8988T (cell line): ENCODE measurements around the gene SRCIN1.

Experiments used
- DNase-seq: peaks from one replicate; pipeline ENCODE4 v3.0.0; 2011

SRCIN1 gene

DNA sequence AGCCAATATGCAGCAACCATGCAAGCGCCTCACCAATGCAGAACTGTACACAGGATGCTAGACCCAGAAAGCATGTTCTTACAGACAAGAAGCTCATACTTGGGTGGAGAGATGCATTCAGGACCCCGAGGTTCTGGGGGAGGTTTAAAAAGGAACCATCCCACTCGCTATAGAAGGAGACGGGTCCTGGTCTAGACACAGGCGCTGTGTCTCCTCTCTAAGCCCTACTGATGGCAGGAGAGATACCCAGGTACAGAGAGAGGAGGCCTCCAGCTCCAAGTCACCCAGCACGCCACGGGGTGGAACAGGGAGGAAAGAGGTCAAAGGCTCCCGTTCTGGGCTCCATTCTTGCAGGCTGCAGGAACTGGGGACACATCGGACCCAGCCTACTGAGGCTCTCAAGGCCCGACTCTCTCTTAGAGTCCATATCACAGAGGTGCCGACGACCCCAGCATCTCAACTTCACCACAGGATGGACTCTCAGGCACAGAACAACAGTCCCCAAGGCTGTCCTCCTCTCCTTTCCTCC, 28.0 kb downstream of the SRCIN1 start:
- DNase-seq = no peak

DNA sequence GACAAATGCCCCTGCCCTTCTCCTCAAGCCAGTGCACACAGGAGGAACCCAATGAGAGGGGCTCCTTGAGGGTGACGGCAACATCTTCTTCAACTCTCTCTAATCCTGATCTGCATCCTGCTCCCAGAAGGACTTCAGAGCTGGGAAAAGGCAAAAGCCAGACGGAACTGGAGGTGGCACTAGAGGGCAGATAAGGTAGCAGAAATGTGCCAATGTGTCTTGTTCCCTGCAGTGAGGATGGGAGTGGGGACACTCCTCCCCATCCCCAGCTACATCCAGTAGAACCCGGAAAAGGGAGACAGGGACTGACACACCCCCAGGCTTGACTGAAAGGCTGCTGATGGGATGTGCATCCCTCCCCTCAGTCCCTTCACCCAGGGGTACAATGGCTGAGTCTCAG, 28.5 kb downstream of the SRCIN1 start:
- no peak for DNase-seq

DNA sequence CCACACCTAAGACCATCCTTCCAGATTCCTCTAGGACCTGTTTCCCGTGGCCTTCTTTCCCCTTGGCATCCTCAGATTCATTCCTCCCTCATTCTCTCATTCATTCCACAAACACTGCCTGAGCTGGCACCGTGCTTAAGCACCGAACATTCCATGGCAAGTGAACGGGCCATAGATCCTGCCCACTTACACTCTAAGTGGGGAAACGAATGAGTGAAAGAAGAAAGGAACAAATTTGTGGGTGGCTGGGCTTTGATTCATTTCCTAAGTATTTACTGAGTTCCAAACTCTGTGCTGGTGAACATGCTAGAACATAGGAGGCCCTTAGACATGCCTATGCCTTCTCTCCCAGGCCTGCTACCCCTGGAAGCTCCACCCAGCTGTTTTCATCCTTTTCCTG, 30.0 kb downstream of the SRCIN1 start:
- no peak for DNase-seq

DNA sequence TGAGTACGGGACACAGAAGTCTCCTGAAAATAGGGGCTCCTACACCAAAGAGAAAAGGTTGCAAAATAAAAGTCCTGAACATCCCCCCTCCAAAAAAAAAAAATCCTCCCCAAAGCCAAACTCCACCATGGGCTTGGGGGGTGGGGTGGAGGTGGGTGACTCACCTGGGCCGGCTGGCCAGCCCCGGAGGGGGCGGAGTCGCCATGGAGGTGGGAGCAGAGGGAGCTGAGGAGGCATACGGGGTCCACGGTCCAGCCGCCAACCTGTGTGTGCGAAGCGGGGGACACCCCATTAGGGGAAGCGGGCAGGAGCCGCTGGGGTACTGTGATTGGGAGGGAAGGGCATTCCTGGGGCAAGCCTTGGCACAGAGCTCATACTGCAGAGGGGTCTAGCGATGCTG, 31.0 kb downstream of the SRCIN1 start:
- DNase-seq = no peak

DNA sequence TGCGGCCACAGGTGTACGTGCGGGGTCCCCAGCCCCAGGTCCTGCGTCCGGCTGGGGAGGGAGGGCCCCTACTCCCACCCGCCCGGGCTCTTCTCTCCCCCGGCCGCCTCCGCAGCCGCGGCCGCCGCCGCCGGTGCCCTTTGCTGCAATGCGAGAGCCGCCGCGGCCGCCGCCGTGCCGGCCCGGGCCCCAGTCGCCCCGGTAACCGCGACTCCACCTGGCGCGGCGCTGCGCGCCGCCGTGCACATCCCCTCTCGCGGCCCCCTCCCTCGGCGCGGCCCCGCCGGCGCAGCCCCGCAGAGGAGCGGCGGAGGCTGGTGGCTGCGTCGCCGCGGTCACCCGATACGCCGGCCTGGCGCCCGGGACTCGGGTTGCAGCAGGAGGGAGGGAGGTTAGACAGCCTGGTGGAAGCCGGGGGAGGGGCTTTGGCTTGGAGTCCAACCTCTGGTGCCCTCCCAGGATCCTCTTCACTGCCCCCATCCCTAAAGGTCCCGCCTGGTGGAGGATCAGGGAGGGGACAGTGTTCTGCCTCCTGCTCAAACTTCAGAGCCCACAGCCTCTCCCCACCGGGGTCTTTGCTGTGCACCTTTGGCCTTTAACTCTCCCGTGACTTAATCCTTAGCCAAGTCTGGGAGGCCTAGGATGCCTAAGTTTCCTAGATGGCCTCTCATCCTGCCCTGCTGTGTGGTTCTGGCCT, 32.9 kb downstream of the SRCIN1 start:
- peak; percentile 82 for DNase-seq

DNA sequence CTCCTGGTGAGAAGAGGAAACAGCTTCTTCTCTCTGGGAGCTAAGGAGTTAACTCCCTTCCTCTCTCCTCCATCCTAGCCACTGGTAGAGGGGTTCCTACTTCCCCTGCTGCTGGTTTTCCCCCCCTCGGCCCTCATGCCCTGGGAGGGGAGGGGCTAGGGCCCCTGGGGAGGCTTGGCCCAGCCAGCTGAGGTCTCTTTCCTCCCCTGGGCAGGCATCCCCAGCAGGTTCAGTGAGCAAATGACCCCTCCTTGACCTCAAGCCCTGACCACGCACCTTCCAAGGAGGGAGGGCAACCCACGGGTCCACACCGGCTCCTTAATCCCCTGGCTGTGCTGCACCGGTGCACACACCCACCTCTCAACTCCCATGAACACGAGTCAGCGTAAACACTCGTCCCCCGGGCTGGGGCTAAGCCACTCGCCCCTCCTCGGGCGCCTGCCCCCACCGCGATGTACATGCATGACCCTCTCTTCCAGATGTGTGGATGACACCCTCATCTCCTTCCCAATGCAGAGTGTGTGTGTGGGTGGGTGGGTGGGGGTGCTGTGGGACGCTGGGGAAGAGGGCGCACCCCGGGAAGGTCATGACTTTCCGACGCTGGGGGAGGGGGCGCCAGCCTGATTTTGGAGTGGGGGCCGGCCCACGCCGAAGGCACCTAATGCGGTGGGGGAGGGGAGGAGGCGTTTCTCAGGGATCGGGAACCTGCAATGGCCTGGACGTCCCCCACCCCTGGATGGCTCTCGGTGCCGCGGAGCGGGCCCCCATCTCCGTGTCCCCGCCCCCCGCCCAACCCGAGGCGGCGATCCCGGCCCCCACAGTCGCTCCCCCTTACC, 33.7 kb downstream of the SRCIN1 start:
- no peak for DNase-seq

DNA sequence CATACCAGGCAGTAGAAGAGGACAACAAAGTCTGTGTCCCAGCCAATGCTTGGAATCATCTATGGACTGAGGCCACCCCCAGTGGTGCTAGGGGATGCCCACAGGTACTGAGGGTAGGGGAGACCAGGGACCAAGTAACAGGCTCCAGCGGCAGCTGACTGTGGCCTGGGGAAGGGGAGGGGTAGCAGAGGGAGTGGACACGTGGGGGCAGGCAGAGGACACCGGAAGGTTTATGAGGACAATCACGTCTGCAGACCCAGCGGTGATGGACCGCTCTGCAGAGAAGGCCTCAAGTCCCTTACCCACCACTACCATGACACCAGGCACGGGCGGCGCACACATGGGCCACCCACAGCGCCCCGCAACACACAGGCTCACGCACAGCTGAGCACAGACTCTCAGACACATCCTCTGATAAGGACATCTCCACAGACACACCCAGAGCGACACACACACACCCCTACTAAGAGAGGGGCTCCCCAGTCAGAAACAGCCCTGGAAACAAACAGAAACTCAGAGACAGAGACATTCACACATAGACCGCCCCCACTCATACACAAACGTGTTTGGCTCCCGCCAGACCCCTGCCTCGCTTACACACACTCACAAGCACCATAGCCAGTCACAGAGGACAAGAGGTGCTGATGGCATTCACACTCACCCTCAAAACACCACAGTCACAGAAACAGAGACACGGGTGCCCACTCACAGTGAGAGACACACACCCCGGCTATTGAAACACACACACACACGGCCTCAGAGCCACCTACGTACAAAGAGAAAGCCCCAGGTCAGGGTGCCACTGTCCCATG, 35.8 kb downstream of the SRCIN1 start:
- no peak for DNase-seq

DNA sequence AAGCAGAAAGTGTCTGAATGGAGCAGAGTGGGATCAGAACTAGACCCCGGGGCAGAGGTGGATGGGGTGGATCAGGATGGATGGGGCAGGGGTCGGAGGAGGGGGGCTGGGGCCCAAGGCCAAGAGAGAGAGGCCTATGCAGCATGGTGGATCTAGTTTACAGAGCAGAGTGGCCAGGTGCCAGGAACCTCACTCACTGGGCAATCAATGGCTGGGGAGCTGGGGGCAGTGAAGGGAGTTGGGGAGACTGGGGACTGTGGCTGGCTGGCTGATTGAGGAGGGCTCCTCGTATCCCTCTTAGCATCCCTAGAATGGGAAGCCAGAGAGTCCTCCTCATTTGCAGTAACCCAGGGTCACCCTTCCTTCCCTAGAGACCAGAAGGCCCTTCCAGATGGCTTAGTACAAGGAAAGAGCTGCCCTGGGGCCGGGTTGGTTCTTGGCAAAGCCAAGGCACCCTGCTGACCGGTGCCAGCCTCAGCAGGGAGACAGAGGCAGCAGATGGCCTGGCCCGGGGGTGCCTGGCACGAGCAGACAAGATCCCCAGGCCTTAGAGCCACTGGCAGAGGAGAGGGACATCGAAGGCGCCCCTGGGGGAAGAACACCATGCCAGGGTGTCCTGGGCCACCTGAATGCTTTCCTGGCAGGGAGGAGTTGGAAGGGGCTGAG, 36.8 kb downstream of the SRCIN1 start:
- no peak for DNase-seq

DNA sequence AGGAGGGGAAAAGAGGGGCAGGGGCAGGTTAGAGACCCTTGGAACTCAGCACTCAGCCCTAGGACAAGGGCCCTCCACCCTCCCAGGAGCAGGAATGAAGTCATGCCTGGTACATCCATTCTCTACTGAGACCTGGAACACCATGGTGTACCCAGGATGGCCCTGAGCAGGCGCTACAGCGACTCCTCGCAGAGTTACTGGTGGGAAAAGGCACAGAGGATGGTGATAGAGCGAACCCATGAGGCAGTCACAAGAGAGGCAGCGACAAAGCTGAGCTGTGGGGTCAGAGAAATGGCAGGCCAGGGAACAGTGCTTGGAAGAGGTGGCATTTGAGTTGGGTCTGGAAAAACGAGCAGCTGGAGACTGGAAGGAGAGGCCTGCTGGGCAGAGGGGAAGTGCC, 37.5 kb downstream of the SRCIN1 start:
- DNase-seq = no peak

DNA sequence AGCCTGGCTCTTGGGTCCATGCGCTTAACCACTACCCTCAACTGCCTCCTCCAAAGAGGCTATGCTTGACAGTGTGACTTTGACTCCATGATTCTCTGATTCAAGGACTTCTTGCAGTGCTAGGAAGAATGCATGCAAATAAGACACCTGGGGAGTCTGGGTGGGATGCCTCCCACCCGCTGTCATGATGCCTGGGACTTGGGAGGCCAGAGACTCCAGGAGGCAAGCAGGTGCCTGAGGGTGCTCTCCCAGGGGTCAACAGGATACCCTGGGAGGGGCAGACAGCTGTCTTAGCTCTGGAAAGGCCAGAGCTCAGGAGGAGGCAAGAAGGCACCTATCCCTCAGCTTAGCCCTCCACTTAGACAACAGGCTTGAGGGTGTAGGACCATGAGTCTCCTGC, 38.4 kb downstream of the SRCIN1 start:
- no peak for DNase-seq

DNA sequence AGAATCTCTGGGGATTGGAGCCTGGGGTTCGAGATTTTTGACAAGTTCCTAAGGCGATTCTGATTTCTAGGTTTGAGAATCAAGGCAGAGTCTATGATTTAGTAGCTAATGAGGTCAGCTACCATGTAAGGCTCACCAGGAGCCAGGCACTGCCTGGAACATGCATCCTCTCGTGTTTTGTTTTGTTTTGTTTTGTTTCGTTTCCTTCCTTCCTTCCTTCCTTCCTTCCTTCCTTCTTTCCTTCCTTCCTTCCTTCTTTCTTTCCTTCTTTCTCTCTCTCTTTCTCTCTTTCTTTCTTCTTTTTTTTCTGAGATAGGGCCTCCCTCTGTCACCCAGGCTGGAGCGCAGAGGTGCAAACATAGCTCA, 39.1 kb downstream of the SRCIN1 start:
- no peak for DNase-seq

DNA sequence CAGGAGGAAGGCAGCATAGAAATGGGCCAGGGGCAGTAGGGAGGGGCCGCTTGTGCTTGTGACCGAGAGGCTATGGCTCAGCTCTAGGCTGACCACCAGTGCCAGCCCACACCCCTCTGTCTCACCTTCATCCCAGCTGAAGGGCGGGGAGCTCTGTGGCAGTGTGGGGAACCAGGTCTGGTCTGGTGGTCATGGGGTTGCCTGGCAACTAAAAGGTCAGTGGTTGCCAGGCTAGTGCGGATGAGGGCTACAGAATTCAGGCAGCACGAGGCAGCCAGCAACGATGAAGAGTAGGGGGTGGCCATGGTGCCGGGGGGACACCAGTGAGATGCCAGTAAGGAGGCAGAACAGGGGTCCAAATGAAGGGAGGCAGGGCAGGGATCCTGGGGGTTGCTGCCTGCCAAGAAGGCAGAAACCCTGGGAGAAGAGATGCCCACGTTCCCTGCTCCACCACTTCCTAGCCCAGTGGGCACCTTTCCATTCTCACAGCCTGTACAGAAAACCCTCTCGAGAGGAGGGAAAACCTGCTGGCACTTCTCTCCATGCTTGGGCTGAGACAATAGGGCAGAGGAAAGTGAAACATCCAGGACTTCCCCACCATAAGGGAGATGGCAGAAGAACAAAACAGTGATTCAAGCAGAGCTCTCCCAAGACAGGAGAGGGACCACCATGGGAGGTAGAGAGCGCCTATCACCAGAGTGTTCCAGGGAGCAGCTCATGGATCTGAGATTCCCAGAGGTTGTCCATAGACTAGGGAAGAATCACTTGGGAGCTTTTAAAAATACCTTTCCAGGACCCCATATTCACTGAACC, 39.7 kb downstream of the SRCIN1 start:
- no peak for DNase-seq

DNA sequence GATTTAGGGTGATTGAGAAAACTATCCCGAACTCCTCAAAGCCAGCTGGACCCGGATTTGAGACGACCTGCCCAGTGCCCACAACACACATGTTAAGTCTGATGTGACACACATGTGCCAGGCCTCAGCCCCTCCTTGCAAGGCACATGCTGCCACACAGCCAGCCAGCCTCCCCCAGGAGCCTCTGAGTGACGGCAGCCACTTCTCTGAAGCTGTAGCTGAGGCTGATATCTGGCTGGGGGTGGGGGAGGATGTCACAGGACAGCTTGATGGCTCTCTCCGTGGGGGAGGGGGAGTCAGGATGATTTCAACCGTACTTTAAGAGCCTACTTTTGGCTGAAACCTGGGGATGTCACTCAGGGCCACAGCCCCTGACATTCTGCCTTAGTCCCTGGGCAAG, 40.9 kb downstream of the SRCIN1 start:
- DNase-seq = no peak

DNA sequence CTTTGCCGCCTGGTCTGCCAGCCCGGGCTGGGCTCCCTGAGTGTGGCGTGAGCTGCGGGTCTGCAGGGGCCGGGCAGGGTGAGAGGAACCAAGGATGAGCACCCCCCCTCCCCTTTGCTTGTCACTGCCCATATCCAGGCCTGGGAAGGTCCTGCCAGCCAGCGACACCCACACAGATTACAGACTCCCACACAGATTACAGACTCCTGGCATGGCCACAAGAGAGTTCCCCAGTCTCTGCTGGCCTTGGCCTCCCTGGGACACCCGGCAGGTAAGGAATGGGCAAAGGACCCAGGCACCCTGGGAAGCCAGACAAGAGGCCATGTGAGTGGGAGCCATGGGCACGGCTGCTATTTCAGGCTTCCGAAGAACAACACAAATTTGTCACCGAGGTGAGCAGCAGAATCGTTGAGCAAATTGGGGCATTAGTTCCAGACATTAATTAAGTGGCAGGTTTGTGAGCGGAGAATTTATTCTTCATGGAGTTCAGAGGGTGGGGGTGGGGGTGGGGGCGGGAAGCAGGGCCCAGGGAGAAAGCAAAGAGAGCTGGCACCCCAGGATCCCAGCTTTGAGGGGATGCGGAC, 41.4 kb downstream of the SRCIN1 start:
- no peak for DNase-seq

DNA sequence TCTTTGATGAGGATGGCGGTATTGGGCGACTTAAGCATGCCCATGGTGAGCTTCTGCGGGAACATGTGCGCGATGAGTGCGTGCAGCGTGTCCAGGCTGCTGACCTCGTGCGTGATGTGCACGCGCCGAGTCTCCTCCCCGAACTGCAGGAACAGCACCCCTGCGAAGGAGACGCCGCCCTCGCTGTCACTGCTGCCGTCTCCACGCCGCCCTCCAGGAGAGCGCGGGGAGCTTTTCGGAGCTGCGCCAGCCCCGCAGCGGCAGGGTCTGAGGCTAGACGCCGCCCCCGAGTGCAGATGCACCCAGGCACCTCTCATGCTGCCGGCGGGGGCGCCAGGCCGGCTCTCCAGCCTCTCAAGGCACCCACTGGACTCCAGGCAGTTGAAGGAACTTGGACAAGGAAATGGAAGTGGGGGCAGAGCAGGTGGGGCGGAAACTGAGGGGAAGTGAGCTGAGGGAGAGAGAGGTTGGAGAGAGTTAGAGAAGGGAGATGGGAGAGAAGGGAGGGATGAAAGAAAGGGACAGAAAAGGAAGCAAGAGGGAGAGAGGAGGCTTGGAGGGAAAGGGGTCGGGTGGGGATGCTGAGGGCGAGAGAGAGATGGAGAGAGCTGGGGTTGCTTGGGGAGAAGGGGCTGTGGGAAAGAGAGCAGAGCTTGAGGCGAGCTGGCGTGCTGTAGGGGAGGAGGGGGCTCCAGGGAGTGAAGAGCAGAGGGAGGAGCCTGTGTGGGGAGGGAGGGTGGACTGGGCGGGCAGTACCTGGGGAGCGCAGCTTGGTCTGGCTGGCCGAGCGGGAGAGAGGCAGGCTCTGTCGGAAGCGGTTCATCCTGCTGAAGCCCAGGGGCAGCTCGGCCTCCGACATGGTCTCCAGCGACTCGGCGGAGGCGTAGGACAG, 42.1 kb downstream of the SRCIN1 start:
- no peak for DNase-seq

DNA sequence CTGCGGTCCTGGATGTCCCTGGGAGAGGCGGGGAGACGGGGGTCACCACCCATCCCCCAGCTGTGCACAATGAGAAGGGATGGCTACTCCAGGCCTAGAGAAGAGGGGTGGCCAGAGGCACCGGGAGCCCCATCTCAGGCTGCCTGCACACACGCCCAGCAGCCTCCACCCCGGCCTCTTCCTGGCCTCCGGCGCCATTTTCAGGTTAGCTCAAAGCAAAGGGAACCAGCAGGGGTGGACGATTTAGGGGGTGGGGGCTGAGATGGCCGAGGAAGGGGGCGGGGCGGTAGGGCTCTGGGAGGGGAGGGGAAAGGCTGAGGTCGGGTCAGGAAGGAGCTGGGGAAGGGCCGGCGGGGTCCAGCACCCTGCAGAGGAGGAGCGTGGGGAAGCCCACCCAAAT, 42.8 kb downstream of the SRCIN1 start:
- DNase-seq = no peak

DNA sequence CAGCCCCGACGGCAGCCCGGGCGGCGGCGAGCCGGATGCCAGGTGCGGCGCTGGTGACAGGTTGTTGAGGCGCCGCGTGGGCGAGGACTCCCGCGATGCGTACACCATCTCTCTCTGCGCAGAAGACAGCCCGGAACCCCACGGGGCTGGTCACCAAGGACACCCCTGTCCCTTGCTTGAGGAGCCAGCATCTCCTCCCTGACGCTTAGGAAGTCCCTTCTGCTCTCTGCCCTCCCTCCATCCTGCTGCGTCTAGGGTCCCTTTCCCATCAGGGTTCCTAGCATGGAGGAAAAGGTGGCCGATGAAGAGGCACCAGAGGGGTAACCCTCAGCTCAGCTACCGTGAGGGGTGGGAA, 43.6 kb downstream of the SRCIN1 start:
- no peak for DNase-seq

DNA sequence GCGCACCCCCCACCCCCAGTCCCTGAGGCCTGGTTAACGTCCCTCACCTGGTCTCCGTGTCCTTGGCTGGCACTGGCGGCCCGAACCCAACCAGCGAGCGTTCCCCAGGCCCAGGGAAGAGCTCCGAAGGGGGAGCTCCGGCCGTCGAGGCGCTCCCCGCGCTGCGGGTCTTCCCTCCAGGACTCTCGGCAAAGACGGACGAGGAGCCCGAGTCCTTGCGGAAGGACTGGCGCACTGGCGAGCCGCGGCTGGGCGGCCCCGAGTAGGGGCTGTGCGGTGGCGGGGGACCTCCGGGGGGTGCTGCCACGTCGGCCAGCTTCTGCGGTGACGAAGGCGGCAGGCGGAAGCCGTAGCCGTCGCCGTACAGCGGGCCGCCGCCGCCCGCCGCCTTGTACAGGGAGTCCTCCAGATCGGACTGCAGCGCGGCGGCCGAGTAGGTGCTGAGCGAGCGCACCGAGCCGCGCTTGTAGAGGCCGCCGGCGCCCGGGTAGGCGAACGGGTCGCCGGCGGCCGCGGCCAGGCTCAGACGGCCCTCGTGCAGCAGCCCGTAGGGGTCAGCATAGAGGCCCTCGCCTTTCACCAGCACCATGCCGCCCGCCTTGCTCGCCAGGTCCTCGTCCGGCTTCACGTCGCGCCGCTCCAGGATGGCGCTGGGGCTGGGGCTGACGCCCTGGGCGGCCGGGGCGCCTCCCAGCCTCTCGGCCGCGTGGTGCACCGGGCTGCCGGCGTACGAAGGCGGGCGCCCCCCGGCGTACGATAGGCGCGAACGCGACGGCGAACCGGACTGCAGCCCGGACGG, 44.1 kb downstream of the SRCIN1 start:
- no peak for DNase-seq

DNA sequence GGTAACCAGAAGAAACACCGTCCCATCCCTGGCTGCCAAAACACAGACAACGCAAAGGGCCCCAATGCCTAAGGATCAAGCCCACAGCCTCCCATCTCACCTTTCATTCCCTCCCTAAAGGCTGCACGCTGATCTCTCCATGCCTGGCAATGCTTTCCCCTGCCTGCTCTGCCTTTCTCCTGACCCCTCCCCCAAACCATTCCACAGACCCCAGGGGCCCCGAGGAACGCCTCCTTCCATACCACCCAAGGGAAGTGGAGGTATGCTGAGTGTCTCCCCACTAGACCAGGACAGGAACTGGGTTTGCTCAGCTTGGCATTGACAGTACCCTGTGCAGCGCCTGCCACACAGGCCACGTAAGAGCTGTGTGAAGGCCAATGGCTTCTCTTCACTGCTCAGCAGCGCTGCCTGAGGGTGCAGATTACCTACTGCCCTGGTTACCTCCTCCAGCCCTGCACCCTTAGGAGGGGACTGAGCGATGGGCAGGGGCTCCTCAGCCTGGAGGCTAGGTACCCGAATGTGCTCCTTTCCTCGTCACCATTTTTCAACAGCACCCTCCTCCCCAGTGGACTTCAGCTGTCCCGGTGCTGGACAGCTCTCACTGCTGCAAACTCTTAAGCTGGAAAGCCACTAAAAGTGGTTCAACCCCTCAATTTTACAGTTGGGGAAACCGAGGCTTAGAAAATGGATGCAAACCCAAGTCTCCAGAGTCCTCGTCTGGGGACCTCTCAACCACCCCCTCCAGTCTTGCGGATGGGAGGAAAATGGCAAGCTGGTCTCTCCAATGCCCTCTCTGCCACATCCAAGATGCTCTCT, 45.0 kb downstream of the SRCIN1 start:
- no peak for DNase-seq
